Measurements from ENCODE around the gene ABCA1.
"Not testable (repeated sequence)": the region's sequence is repeated elsewhere in the genome, so short reads cannot be mapped to it uniquely, and the experiment has no call there.

ABCA1 gene

DNA sequence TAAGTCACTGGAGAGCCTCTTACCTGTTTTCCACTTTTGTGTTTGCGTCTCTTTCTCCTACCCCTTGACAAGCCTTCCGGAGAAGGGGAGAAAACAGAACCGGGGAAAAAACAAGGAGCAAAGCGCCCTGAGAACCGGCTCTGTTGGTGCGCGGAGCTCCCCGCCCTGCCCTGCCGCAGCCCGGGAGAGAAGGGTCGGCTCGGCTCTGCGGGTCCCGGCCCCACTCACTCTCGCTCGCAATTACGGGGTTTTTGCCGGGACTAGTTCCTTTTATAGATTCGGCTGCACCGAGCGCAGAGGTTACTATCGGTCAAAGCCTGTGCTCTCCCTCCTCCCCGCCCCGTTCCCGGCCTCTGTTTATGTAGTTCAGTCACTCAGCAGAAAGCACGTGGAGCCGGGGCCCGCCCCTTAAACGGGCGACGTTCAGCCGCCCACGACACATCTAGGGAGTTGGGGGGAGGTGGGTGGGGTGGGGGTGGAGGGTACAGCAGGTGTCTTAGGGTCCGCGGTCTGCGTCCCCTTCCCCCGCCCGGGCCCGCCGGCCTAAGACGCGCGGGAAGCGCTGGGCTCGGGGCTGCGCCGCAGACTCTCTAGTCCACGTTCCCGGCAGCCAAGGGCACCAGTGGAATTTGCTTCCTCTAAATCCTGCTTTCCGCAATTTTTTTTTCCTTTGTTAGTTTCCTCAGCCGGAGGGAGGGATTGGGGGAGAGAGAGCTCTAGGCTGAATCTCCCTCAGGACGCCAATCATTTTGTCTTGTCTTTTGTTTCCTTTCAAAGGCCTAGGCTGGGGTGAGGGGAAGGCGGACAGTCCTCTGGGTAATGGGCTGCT, at the start of gene ABCA1:
TSS of gene ABCA1 (minus strand) at position 244 of the 829 bp plus-strand sequence. CDS start 24,476 bp downstream, outside the sequence.
- DNase-seq: peak; percentile 79

DNA sequence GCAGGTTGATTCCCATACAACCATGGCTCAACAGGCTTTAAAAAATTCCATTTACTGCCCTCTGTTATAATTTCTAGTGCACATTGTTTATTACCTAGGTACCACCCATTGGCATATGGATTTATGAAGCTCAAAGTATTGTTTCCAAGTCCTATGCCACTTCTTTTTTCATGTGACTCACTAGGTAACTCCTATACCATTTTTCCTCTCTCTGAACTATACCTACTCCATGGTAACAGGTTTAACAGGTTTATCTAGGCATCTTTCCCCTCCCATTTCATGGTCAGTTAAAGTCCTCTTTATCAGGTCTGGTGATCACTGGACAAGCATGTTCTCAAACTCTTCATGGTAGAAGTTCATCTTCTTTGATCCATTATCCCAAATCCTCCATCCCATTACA, 49.6 kb upstream of the ABCA1 start:
- no peak for DNase-seq

GRCh38 chr9:104977168-104977567, 49.2 kb upstream of the ABCA1 start:
- DNase-seq: no peak

DNA sequence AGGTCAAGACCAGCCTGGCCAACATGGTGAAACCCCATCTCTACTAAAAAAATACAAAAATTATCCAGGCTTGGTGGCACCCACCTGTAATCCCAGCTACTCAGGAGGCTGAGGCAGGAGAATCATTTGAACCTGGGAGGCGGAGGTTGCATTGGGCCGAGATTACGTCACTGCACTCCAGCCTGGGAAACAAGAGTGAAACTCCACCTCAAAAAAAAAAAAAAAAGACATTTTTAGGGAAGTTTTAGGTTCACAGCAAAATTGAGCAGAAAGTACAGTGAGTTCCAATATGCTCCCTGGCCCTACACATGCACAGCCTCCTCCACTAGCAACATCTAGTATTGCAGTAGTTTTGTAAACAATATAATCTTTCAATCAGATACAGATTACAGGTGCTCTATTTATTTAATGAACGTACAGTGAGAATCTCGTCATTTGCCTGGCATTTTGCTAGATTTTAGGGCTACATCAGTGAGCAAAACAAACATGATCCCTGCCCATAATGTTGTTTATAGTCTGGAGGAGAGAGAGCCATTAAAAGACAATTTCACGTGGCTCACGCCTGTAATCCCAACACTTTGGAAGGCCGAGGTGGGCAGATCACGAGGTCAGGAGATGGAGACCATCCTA, 48.1 kb upstream of the ABCA1 start:
- not testable (repeated sequence) for DNase-seq

GRCh38 chr9:104974053-104974962, 46.4 kb upstream of the ABCA1 start:
- DNase-seq: no peak

- DNase-seq: no peak
Measured at GRCh38 chr9:104972242-104972866, 44.4 kb upstream of the ABCA1 start.

GRCh38 chr9:104971511-104971910, 43.6 kb upstream of the ABCA1 start:
- DNase-seq: no peak

DNA sequence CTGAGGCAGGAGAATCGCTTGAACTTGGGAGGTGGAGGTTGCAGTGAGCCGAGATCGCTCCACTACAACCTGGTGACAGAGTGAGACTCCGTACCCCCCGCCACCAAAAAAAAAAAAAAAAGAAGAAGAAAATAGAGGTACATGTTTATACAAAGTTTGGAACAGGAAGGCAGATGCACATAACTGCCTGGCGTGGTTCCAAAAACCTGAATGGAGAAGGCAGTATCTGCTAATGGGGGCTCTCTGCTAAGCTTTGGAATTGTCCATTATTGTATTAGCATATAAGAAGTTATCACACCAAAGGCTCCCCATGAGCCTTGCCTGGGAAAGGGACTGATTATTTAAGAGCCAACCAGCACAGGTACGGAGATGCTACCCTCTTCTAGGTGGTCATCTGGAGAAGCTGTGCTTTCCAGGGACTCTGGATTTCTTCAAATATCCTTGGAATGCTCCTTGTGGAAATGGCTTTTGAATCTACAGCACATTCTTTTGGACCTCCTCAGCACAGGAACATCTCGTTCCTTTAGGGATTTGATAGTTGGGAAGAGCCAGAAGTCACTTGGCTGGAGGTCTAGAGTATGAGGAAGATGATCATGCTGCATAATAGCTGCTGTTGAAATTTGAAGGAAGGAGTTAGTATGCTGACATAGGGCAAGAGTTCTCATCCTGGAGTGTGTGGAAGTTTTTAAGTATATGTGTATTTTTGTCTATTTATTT, 42.5 kb upstream of the ABCA1 start:
- no peak for DNase-seq

DNA sequence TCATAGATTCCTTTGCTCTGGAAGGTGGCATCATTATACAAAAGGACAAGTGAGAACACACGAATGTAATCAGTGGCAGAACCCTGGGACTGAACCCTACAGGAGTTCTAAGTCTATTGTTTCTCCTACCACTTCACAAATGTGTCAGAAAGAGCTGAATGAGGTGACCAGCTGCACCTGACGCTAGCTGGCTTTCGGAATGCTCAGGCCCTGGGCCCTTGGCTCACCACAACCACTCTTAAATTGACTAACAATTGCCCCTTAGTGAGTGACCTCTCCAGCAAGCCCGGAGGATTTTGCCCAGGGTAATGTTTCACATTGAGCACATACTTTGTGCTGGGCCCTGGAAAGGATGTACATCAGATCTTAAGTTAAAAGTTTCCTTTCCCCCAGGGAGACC, 41.2 kb upstream of the ABCA1 start:
- DNase-seq: no peak

- peak; percentile 94 for DNase-seq
Measured at GRCh38 chr9:104968025-104968982, 40.3 kb upstream of the ABCA1 start.

DNA sequence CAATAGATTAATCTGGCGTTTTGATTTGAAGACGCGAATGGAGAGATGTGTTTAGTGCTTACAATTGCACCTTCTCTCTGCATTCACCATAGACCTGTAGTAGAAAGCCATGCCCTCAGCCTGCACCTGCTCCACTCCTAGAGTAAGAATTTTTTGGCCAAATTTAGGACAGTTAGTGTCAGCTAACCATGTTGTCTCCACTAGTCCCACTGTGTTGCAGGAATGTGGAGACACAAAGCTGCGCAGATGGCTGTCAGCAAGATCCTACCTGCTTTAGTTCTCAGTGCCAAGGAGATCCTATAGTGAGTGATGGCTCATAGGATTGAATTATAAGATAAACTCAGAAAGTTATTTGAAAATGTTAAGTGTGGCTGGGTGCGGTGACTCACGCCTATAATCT, 35.1 kb upstream of the ABCA1 start:
- no peak for DNase-seq

GRCh38 chr9:104961701-104962359, 33.9 kb upstream of the ABCA1 start:
- no peak for DNase-seq

- peak; percentile 61 for DNase-seq
Measured at GRCh38 chr9:104961238-104961637, 33.3 kb upstream of the ABCA1 start.

GRCh38 chr9:104960662-104961061, 32.7 kb upstream of the ABCA1 start:
- DNase-seq: no peak

GRCh38 chr9:104958751-104959150, 30.8 kb upstream of the ABCA1 start:
- DNase-seq: no peak

- not testable (repeated sequence) for DNase-seq
Measured at GRCh38 chr9:104958006-104958405, 30.1 kb upstream of the ABCA1 start.

DNA sequence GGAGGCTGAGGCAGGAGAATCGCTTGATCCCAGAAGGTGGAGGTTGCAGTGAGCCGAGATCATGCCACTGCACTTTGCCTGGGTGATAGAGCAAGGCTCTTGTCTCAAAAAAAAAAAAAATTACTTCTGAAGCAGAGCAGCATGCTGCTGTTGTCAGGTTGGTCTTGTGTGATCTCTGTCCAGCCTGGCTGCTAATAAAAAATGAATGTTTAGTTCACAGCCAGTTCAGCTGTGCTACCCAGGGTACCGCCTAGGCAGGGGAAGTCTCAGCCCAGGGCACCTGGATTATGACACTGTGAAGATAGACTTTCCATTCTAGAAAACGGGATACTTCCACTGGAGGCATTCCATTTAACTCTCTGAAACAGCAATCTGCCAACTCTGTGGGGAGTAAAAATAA, 23.5 kb upstream of the ABCA1 start:
- DNase-seq: no peak

DNA sequence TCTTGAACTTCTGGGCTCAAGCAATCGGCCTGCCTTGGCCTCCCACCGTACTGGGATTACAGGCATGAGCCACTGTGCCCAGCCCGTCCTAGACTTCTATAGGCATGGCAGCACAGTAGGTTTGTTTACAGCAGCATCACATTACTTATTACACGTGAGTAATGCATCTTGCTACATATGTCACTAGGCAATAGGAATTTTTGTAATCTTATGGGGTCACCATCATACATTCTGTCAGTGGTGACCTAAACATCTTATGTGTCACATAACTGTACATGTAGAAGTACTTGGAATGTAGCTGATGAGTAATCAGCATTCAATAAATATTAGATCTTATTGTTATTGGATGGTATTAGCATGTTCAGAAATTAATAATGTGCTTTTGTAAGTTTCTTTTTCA, 22.9 kb upstream of the ABCA1 start:
- DNase-seq: no peak

- DNase-seq: no peak
Measured at GRCh38 chr9:104948277-104948676, 20.3 kb upstream of the ABCA1 start.

DNA sequence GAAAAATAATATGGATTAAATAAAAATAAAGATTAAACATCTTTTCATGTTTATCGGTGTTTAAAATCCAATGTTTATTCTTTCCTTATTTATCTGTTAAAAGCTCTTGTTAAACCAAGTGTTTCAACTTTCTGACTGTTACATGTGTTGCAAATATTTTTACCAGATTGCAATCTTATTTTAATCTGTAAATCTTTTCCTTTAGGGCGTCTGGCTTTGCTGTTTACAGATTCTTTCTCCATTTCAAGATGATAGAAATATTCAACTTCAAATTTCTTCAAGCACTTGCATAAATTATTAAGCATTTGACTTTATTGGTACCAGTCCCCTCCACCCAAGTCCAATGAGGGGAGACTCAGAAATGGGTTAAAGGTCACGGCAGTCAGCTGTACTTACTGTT, 16.9 kb upstream of the ABCA1 start:
- DNase-seq: no peak

All from activated CD8-positive, alpha-beta memory T cell treated with anti-CD3 and anti-CD28 coated beads, Interleukin-2, amount 50 U/mL, for 48 hours (primary cell).